ENCODE results near the gene RPL29.

Gene RPL29

DNA sequence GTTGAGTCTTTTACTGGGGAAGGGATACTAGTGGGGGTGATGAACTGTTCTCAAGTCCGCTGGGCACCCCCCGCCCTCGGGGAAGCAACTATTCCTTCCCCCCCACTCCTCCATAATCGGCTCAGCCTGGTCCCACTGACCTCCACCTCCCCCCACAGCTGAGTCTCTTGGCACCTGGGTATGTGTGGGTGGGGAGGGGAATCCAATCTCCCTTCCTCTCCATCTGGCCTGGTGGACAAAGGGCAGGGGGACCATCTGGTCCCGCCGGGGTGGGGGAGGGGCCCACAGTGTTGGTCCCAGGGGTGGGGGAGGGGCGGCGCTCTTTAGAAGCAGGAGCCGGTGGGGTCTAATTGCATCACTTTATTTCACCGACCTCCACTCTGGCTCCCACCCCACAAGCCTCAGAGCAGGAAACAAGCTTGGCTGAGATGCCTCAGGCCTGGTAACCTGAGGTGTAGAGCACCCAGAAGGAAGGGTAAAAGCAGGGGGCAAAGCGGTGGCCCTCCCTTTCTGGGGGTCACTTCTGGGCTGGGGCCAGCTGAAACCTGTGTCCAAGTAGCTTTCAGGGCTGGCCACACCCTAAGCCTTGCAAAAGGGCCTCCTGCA lies 27.4 kb downstream of the RPL29 start:
- peak overlapping the region; percentile 42 for H2AFZ ChIP-seq (ENCODE audit: low read depth, low read length, severe bottlenecking)
- H4K20me1 ChIP-seq (ENCODE audit: low read depth, low read length), result no peaks in the 10 kb centered on the region
- H3K4me2 ChIP-seq (ENCODE audit: low read depth, low read length, poor library complexity, severe bottlenecking), result peak overlapping the region; percentile 75
- H3K79me2 ChIP-seq (ENCODE audit: insufficient read depth, low read length), result no peaks in the 10 kb centered on the region
- H3K27me3 ChIP-seq (ENCODE audit: low read length), result no peaks in the 10 kb centered on the region
- no peaks in the 10 kb centered on the region for H3K36me3 ChIP-seq (ENCODE audit: low read length)
- peak overlapping the region; percentile 56 for H3K4me3 ChIP-seq (ENCODE audit: insufficient read depth, low read length, poor library complexity, severe bottlenecking)
- H3K9ac ChIP-seq (ENCODE audit: low read length), result peak overlapping the region; percentile 62
- H3F3A ChIP-seq (ENCODE audit: insufficient read depth), result 0 out of 2 replicates have a peak, but pooled peaks cover 7% of the 10 kb centered on the region
- TF ChIP-seq EZH2phosphoT487 (conservative IDR thresholded peaks at IDR 0.05; ENCODE audit: low read length), result no peak
- TF ChIP-seq, protein P1, sequence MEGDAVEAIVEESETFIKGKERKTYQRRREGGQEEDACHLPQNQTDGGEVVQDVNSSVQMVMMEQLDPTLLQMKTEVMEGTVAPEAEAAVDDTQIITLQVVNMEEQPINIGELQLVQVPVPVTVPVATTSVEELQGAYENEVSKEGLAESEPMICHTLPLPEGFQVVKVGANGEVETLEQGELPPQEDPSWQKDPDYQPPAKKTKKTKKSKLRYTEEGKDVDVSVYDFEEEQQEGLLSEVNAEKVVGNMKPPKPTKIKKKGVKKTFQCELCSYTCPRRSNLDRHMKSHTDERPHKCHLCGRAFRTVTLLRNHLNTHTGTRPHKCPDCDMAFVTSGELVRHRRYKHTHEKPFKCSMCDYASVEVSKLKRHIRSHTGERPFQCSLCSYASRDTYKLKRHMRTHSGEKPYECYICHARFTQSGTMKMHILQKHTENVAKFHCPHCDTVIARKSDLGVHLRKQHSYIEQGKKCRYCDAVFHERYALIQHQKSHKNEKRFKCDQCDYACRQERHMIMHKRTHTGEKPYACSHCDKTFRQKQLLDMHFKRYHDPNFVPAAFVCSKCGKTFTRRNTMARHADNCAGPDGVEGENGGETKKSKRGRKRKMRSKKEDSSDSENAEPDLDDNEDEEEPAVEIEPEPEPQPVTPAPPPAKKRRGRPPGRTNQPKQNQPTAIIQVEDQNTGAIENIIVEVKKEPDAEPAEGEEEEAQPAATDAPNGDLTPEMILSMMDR (IDR thresholded peaks at IDR 0.05; ENCODE audit: insufficient read depth, low read length, poor library complexity, severe bottlenecking), result no peak
- H3K9me2 ChIP-seq (replicated peaks; ENCODE audit: insufficient read depth, low read length), result no peaks in the 10 kb centered on the region
- H3K9me3 ChIP-seq (ENCODE audit: insufficient read depth, low read length), result no peaks in the 10 kb centered on the region
- 0 out of 2 replicates have a peak overlapping the region, but pooled peaks have one; percentile 32 for H3K27ac ChIP-seq (ENCODE audit: low read depth, low read length)

DNA sequence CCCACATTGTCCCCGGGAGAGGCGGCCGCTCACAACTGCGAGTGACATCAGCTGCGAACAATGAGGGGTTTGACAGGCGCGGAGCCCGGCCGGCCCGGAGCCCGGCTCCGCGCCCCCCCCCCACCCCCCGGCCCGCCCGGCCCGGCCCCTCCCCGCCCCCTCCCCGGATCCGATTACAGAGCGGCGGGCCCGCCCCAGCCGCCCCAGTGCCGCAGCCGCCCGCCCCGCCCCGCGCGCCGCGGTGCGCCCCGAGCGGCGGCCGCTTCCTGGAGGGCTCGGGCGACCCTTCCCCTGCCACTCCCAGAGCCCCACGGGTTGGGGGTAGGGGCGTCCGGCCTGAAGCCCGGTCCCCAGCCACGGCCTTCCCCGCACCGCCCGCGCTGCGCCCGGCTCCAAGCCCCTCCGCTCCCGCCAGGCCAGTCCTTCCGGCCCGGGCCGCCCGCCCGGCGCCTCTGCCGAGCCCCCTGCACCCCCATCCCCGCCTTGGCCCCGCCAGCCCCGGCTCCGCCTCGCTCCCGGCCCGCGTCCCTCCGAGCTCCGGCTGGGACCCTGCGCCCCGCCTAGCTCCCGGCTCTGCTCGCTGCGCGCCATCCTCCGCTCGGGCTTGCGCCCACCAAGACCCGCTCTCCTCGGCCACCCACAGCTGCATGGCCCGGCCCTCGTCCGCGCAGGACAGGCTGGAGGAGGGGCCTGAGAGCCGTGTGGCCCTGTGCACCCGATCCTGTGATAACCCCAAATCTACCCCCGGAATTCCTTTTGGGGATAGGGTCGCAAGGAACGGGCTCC lies 28.1 kb downstream of the RPL29 start, which contains the start of gene PCBP4:
Gene PCBP4 (minus strand): TSS at position 71 of the 786 bp plus-strand sequence. CDS start 6,214 bp downstream, outside the sequence.
- TF ChIP-seq, protein P1 (IDR thresholded peaks at IDR 0.05; ENCODE audit: insufficient read depth, low read length, poor library complexity, severe bottlenecking), result no peak
- TF ChIP-seq EZH2phosphoT487 (conservative IDR thresholded peaks at IDR 0.05; ENCODE audit: low read length), result no peak
- 0 out of 2 replicates have a peak, but pooled peaks cover 7% of the 10 kb centered on the region for H3F3A ChIP-seq (ENCODE audit: insufficient read depth)
- H3K79me2 ChIP-seq (ENCODE audit: insufficient read depth, low read length), result no peaks in the 10 kb centered on the region
- peak within 1 kb of the TSS; percentile 62 for H3K9ac ChIP-seq (ENCODE audit: low read length)
- no peaks in the 10 kb centered on the region for H3K9me2 ChIP-seq (replicated peaks; ENCODE audit: insufficient read depth, low read length)
- no peaks in the 10 kb centered on the region for H3K9me3 ChIP-seq (ENCODE audit: insufficient read depth, low read length)
- peak within 1 kb of the TSS; percentile 75 for H3K4me2 ChIP-seq (ENCODE audit: low read depth, low read length, poor library complexity, severe bottlenecking)
- no peaks in the 10 kb centered on the region for H3K36me3 ChIP-seq (ENCODE audit: low read length)
- no peaks in the 10 kb centered on the region for H4K20me1 ChIP-seq (ENCODE audit: low read depth, low read length)
- H2AFZ ChIP-seq (ENCODE audit: low read depth, low read length, severe bottlenecking), result peak within 1 kb of the TSS; percentile 42
- no peaks in the 10 kb centered on the region for H3K27me3 ChIP-seq (ENCODE audit: low read length)
- peak within 1 kb of the TSS; percentile 56 for H3K4me3 ChIP-seq (ENCODE audit: insufficient read depth, low read length, poor library complexity, severe bottlenecking)
- peak within 1 kb of the TSS; percentile 32; the same call in 1 of the 2 replicates for H3K27ac ChIP-seq (ENCODE audit: low read depth, low read length)

DNA sequence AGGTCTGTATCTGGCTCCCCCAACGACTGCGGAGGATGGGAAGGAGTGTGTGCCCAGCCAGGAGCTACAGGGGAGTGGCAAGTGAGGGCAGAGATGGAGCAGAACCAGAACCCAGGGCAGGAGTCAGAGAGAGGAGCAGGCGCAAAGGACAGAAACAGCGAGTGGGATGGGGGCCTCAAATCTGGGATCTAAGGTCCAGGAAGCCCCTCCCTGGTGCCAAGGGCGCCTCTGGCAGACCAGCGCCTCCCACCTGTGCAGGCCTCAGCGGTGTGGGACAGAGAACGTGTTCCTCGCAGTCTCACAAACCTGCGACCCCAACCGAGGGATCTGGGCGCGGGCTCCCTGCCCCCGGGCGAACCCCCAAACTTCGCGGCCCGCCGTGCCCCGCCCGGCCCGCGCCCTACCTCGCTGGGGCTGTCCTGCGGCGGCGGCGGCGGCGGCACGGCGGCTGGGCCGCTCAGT lies 28.7 kb downstream of the RPL29 start:
- H2AFZ ChIP-seq (ENCODE audit: low read depth, low read length, severe bottlenecking), result no peak overlapping the region

More for the DNA sequence above, 28.7 kb downstream of the RPL29 start:
- Histone ChIP-seq H3K79me2 (ENCODE audit: insufficient read depth, low read length) (no peaks in the 10 kb centered on the region), H3K9me3 (ENCODE audit: insufficient read depth, low read length) (no peaks in the 10 kb centered on the region), H4K20me1 (ENCODE audit: low read depth, low read length) (no peaks in the 10 kb centered on the region), H3K36me3 (ENCODE audit: low read length) (no peaks in the 10 kb centered on the region), H3K27ac (ENCODE audit: low read depth, low read length) (no peak overlapping the region), H3K27me3 (ENCODE audit: low read length) (no peaks in the 10 kb centered on the region), H3K9me2 (replicated peaks; ENCODE audit: insufficient read depth, low read length) (no peaks in the 10 kb centered on the region), H3K9ac (ENCODE audit: low read length) (peak overlapping the region; percentile 57), H3K4me3 (ENCODE audit: insufficient read depth, low read length, poor library complexity, severe bottlenecking) (peak overlapping the region; percentile 41), H3K4me2 (ENCODE audit: low read depth, low read length, poor library complexity, severe bottlenecking) (peak overlapping the region; percentile 61), H3F3A (ENCODE audit: insufficient read depth) (0 out of 2 replicates have a peak, but pooled peaks cover 7% of the 10 kb centered on the region)
- TF ChIP-seq, protein P1 (IDR thresholded peaks at IDR 0.05; ENCODE audit: insufficient read depth, low read length, poor library complexity, severe bottlenecking), result no peak
- no peak for TF ChIP-seq EZH2phosphoT487 (conservative IDR thresholded peaks at IDR 0.05; ENCODE audit: low read length)

All from SU-DHL-6 (cell line).